Heart right ventricle (tissue), 16 donors: Measurements from ENCODE around the gene C1orf53. TPM values are rescaled to one million over a fixed set of nuclear protein-coding genes. Genes with fewer than 3 reads are reported as not detected.
"Not testable (repeated sequence)": the region's sequence is repeated elsewhere in the genome, so short reads cannot be mapped to it uniquely, and the experiment has no call there.

Source experiments
- ATAC-seq, 8 donors: fragments of 200-7000 bp; cut with Tn5 transposase; one replicate each; pipeline ENCODE4 v1.9.1; 2020; ENCODE audit warnings: mild to moderate bottlenecking in 8 of 8, moderate library complexity in 8 of 8, moderate number of reproducible peaks in 1 of 8
- DNase-seq, 2 donors: peaks; one replicate each; pipeline ENCODE4 v3.0.0-alpha.2; 2020
- H3K27ac ChIP-seq, 10 donors: fragments of 200-600 bp; sonication (generic) in 2 of 10; one replicate each; pipeline versions ENCODE4 v1.5.0 to v1.8.0; 2020 to 2022; ENCODE audit warnings: mild to moderate bottlenecking in 3 of 10
- H3K27me3 ChIP-seq, 7 donors: fragments of 200-600 bp; one replicate each; pipeline ENCODE4 v1.8.0; 2021 to 2022; ENCODE audit warnings: mild to moderate bottlenecking in 2 of 7
- H3K36me3 ChIP-seq, 9 donors: fragments of 200-600 bp; sonication (generic) in 1 of 9; one replicate each; pipeline versions ENCODE4 v1.5.0 to v1.8.0; 2020 to 2022; ENCODE audit warnings: mild to moderate bottlenecking in 2 of 9
- H3K4me1 ChIP-seq, 9 donors: fragments of 200-600 bp; sonication (generic) in 1 of 9; one replicate each; pipeline versions ENCODE4 v1.5.0 to v1.8.0; 2020 to 2022; ENCODE audit warnings: mild to moderate bottlenecking in 4 of 9
- H3K4me3 ChIP-seq, 10 donors: fragments of 200-600 bp; sonication (generic) in 2 of 10; one replicate each; pipeline versions ENCODE4 v1.5.0 to v1.8.0; 2020 to 2022; ENCODE audit warnings: mild to moderate bottlenecking in 7 of 10, moderate library complexity in 2 of 10
- H3K9me3 ChIP-seq, 11 donors: fragments of 200-600 bp in 10 of 11; sonication (generic) in 2 of 11; one replicate each; pipeline versions ENCODE4 v1.5.0 to v1.8.0; 2013 to 2022; ENCODE audit warnings: mild to moderate bottlenecking in 2 of 11, control low read depth in 1 of 11, moderate library complexity in 1 of 11
- CTCF ChIP-seq, 9 donors: fragments of 200-600 bp; sonication (generic) in 2 of 9; IDR thresholded peaks; one replicate each; pipeline versions ENCODE4 v1.5.0 to v1.8.0; 2021 to 2022; ENCODE audit warnings: antibody characterized with exemption in 9 of 9, mild to moderate bottlenecking in 5 of 9, moderate library complexity in 1 of 9
- WGBS, 2 donors: extraction: QIAGEN DNeasy Blood & Tissue Kit; methylation state at CpG; one replicate each; pipeline ENCODE4 v1.1.7; 2013; ENCODE audit warnings: inconsistent platforms in 1 of 2; 5-methylcytosine and 5-hydroxymethylcytosine counted together
- intact Hi-C, 10 donors: fragments of 100-400 bp; cut with DNase I; formaldehyde crosslinking; loops; one replicate each; pipeline versions ENCODE4 v1.11.1 to v1.14.2; 2022
- long read RNA-seq, 3 donors: library from polyadenylated mRNA; unstranded; transcript quantifications; one replicate each; pipeline ENCODE4 v2.0.0, GENCODE V29; 2020 to 2021
- polyA plus RNA-seq, 2 donors: library from polyadenylated mRNA; stranded (reverse); fragments of 200-250 nt; gene quantifications; one replicate each; pipeline ENCODE4 v1.2.3, GENCODE V29; 2013
- total RNA-seq, 10 donors: library from RNA; stranded (reverse); fragmentation: NEBNext Ultra II Directional in 3 of 10; extraction: Animal tissue kit (Norgen Biotek cat#: 25700) in 3 of 10; gene quantifications; one replicate each; pipeline versions ENCODE4 v1.2.1 to v1.2.4, GENCODE V29; 2021 to 2023
- donor health status: Arrhythmogenic right ventricular cardiomyopathy.
- donor health status: ischemic (EF 13 %, LVEDD 7.1; RV severe dilation, severe dysfunction).
- donor health status: healthy with polysubstance abuse.
- donor health status: DM: no; HTN: yes; CAD: no.
- donor health status: DM: no; HTN: no; CAD: no.
- donor health status: ischemic (EF 25% LVEDD 6.9; RV normal size, moderate dysfunction).
- donor health status: ischemic (EF 25% LVEDD 5.7; RV mildly dilated, moderate dysfunction).
- donor health status: healthy.
- donor health status: DM: yes; HTN: yes; CAD: no.
- donor health status: Ischemic cardiomyopathy.
- donor health status: ischemic (EF 35%, LVEDD 5.7; RV mildly dilated, moderate dysfunction).
- donor health status: nonischemic (EF 11% LVEDD 7.7; RV severe dilation, severe dysfunction).
- donor health status: DM: yes; HTN: yes; CAD: no.
- donor health status: PGD.
- donor health status: ischemic (EF 29% LVEDD 5.4; RV normal size, mild dysfunction).
- donor health status: nonischemic (EF 23%, LVEDD 6.1; RV moderate dilation, normal function).

C1orf53 gene
- total RNA-seq (10 to 100 TPM in 1 of 10 donors, 1 to 10 TPM in 9; 2.9 to 10.7 (median 5.9) TPM), polyA plus RNA-seq (1 to 10 TPM; 3.6 to 7.8 TPM)
- long read RNA-seq, donor 1, partial matches to known transcripts: 0 of 4 reads
- long read RNA-seq, donor 1, other reads (novel, unspliced or antisense): 0 of 4 reads
- long read RNA-seq, donor 2, transcript C1orf53-201 (3 exons, 588 nt): major isoform, 7 of 9 reads
- long read RNA-seq, donor 2, partial matches to known transcripts: 1 of 9 reads
- long read RNA-seq, donor 2, other reads (novel, unspliced or antisense): 1 of 9 reads
- long read RNA-seq, donor 3, partial matches to known transcripts: 1 of 3 reads
- long read RNA-seq, donor 3, other reads (novel, unspliced or antisense): 0 of 3 reads

GRCh38 chr1:197902454-197903195, at the start of gene C1orf53:
Gene C1orf53, plus strand, starts transcription at chr1:197902630. Its CDS starts 20 bp downstream, at chr1:197902650.
- no peaks in the 10 kb centered on the region for H3K36me3 ChIP-seq
- H3K4me3 ChIP-seq: peak within 1 kb of the TSS; percentile 15 to 88 (median 76)
- intact Hi-C loops: no loop called here
- DNase-seq (peak; percentile 78 to 87), ATAC-seq (peak; percentile 99 to 100 (median 99))
- peak within 1 kb of the TSS; percentile 53 to 92 (median 88) for H3K27ac ChIP-seq
- H3K4me1 ChIP-seq: peaks cover 0 to 15% (median 7%) of the 10 kb centered on the region in 9 donors
- H3K9me3 ChIP-seq: no peaks in the 10 kb centered on the region
- H3K27me3 ChIP-seq: peaks cover 0 to 61% (median 40%) of the 10 kb centered on the region in 7 donors
- TF ChIP-seq CTCF (IDR thresholded peaks at IDR 0.05): peak in 1 of 9 donors; percentile 20
- 0 to 1% methylated on average over 90 of the region's 90 CpGs for WGBS, 2 donors

GRCh38 chr1:197855751-197856150, 46.7 kb upstream of the C1orf53 start:
- H3K4me1 ChIP-seq, H3K36me3 ChIP-seq, H3K27me3 ChIP-seq, ATAC-seq, H3K9me3 ChIP-seq, DNase-seq, H3K27ac ChIP-seq, intact Hi-C loops, H3K4me3 ChIP-seq: not testable (repeated sequence)
- WGBS, 2 donors: 75 to 83% methylated on average over 2 of the region's 2 CpGs

GRCh38 chr1:197857477-197857876, 45.0 kb upstream of the C1orf53 start:
- Histone ChIP-seq H3K36me3 (no peaks in the 10 kb centered on the region), H3K9me3 (peaks cover 0 to 3% (median 0%) of the 10 kb centered on the region in 11 donors), H3K4me3 (no peak overlapping the region), H3K27me3 (peaks cover 0 to 3% (median 0%) of the 10 kb centered on the region in 7 donors), H3K27ac (no peak overlapping the region), H3K4me1 (no peaks in the 10 kb centered on the region)
- intact Hi-C loops: no loop called here
- no peak for ATAC-seq
- 83 to 86% methylated on average over 2 of the region's 2 CpGs for WGBS, 2 donors
- no peak for TF ChIP-seq CTCF (IDR thresholded peaks at IDR 0.05)
- no peak for DNase-seq

GRCh38 chr1:197859024-197859423, 43.4 kb upstream of the C1orf53 start:
- no peak for ATAC-seq
- no peak for DNase-seq
- H3K36me3 ChIP-seq: no peaks in the 10 kb centered on the region
- H3K4me3 ChIP-seq: no peak overlapping the region
- WGBS, 2 donors: 89 to 93% methylated on average over 1 of the region's 1 CpG
- H3K9me3 ChIP-seq: peaks cover 0 to 3% (median 0%) of the 10 kb centered on the region in 11 donors
- intact Hi-C loops: no loop called here
- H3K4me1 ChIP-seq: no peaks in the 10 kb centered on the region
- H3K27me3 ChIP-seq: peaks cover 0 to 3% (median 0%) of the 10 kb centered on the region in 7 donors
- no peak for TF ChIP-seq CTCF (IDR thresholded peaks at IDR 0.05)
- H3K27ac ChIP-seq: no peak overlapping the region
